Anterior cingulate cortex (tissue), 58 donors: Measurements from ENCODE around the gene NPHP1.
A peak's percentile ranks its signal among the peaks of the same experiment; 100 is the strongest.
"Not testable (repeated sequence)": the region's sequence is repeated elsewhere in the genome, so short reads cannot be mapped to it uniquely, and the experiment has no call there.

ENCODE experiments used
- DNase-seq, 58 donors: peaks; one replicate each; lab custom pipeline; 2025; lab: John Stamatoyannopoulos, UW

The NPHP1 gene

GRCh38 chr2:110106642-110107041 is 98.2 kb downstream of the NPHP1 start:
- DNase-seq: no peak

- peak in 1 of 58 donors; percentile 23 for DNase-seq
These were observed 99.0 kb downstream of the NPHP1 start for GRCh38 chr2:110105608-110106467.

- no peak for DNase-seq
These were observed 99.6 kb downstream of the NPHP1 start for GRCh38 chr2:110105183-110105582.

GRCh38 chr2:110104025-110104771 is 100.6 kb downstream of the NPHP1 start:
- DNase-seq: no peak

GRCh38 chr2:110103061-110103961 is 101.5 kb downstream of the NPHP1 start:
- no peak for DNase-seq

GRCh38 chr2:110101901-110102803 is 102.7 kb downstream of the NPHP1 start:
- no peak for DNase-seq

GRCh38 chr2:110101280-110101844 is 103.5 kb downstream of the NPHP1 start:
- DNase-seq: peak in 48 of 58 donors; percentile 6 to 70 (median 39)

- DNase-seq: not testable (repeated sequence)
These were observed 103.9 kb downstream of the NPHP1 start for GRCh38 chr2:110100880-110101279.

- no peak for DNase-seq
These were observed 104.3 kb downstream of the NPHP1 start for GRCh38 chr2:110100480-110100879.

- no peak for DNase-seq
These were observed 105.2 kb downstream of the NPHP1 start for GRCh38 chr2:110099471-110100225.

GRCh38 chr2:110099038-110099425 is 105.8 kb downstream of the NPHP1 start:
- DNase-seq: no peak

- no peak for DNase-seq
These were observed 107.2 kb downstream of the NPHP1 start for GRCh38 chr2:110097506-110098220.

GRCh38 chr2:110095994-110096633 is 108.7 kb downstream of the NPHP1 start:
- DNase-seq: no peak

- not testable (repeated sequence) for DNase-seq
These were observed 109.8 kb downstream of the NPHP1 start for GRCh38 chr2:110094884-110095534.

GRCh38 chr2:110093924-110094323 is 110.9 kb downstream of the NPHP1 start:
- DNase-seq: not testable (repeated sequence)

GRCh38 chr2:110090164-110090563 is 114.6 kb downstream of the NPHP1 start:
- not testable (repeated sequence) for DNase-seq

- DNase-seq: not testable (repeated sequence)
These were observed 121.1 kb downstream of the NPHP1 start for GRCh38 chr2:110083757-110084156.
